Sigmoid colon (tissue), 4 donors: ENCODE results near the gene SCO2.

Source experiments
- CTCF ChIP-seq, 4 experiments: fragments of 450-650 bp in 3 of 4; fragments of 200-600 bp in 1 of 4; IDR thresholded peaks; one replicate each; pipeline ENCODE4 v1.5.1; 2016 to 2019; ENCODE audit warnings: antibody characterized with exemption in 4 of 4, mild to moderate bottlenecking in 3 of 4, moderate library complexity in 2 of 4
- EP300 ChIP-seq, 4 donors: sonication (generic); formaldehyde crosslinking; IDR thresholded peaks; one replicate each; pipeline ENCODE4 v1.6.1; 2017; ENCODE audit warnings: antibody characterized with exemption in 4 of 4
- POLR2A ChIP-seq, 2 donors: fragments of 450-650 bp; IDR thresholded peaks; one replicate each; pipeline ENCODE4 v1.6.1; 2016; ENCODE audit warnings: antibody characterized with exemption in 2 of 2, mild to moderate bottlenecking in 2 of 2, moderate library complexity in 2 of 2
- POLR2AphosphoS5 ChIP-seq, 4 donors: sonication (generic); formaldehyde crosslinking; IDR thresholded peaks; one replicate each; pipeline ENCODE4 v1.6.1; 2017; ENCODE audit warnings: antibody characterized with exemption in 4 of 4

- no peak for TF ChIP-seq CTCF (IDR thresholded peaks at IDR 0.05)
- no peak for TF ChIP-seq POLR2A (IDR thresholded peaks at IDR 0.05)
- no peak for TF ChIP-seq POLR2AphosphoS5 (IDR thresholded peaks at IDR 0.05)
- TF ChIP-seq EP300 (IDR thresholded peaks at IDR 0.05): no peak
Measured at GRCh38 chr22:50523806-50524675, 1.4 kb downstream of the SCO2 start.
